Non-pigmented ciliary epithelial cell (primary cell): Measurements from ENCODE around the gene AOPEP.

Source experiments
- DNase-seq: peaks from one replicate; pipeline ENCODE4 v3.0.0-alpha.2; 2010; ENCODE audit warnings: low read depth

The AOPEP gene

GRCh38 chr9:94993160-94993820 is 266.8 kb downstream of the AOPEP start:
- DNase-seq, result no peak

DNA sequence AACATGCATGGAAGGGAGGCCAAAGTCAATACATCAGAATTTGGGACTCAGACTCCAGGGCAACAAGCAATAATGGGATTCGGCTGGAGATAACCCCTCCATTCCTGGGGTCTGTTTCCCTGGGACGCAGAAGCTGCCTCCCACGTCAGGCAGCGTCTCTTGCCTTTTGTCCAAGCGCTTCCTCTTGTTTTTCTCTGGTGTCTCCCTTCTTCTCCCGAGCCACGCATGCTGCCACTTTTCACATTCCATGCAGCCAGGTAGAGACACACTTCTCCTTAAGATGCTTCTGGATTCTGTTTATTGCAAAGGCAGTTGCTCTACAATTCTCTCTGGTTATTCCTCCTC is 267.3 kb downstream of the AOPEP start:
- DNase-seq, result no peak

- DNase-seq, result no peak
These were observed 268.7 kb downstream of the AOPEP start for GRCh38 chr9:94995048-94995693.

- DNase-seq, result no peak
These were observed 270.1 kb downstream of the AOPEP start for GRCh38 chr9:94996641-94997040.

DNA sequence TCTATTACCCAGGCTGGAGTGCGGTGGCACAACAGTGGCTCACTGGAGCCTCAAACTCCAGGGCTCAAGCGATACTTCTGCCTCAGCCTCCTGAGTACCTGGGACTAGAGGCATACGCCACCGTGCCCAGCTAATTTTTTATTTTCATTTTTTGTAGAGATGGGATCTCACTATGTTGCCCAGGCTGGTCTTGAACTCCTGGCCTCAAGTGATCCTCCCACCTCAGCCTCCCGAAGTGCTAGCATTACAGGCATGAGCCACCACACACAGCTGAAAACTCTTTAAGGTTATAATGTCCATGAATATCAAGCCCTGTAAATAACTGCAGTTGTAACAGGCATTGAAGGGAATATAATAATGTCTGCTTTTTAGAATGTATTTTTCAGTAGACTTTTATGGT is 271.2 kb downstream of the AOPEP start:
- DNase-seq, result no peak

- DNase-seq, result no peak
These were observed 273.3 kb downstream of the AOPEP start for GRCh38 chr9:94999832-95000231.

GRCh38 chr9:95000821-95001220 is 274.3 kb downstream of the AOPEP start:
- no peak for DNase-seq

DNA sequence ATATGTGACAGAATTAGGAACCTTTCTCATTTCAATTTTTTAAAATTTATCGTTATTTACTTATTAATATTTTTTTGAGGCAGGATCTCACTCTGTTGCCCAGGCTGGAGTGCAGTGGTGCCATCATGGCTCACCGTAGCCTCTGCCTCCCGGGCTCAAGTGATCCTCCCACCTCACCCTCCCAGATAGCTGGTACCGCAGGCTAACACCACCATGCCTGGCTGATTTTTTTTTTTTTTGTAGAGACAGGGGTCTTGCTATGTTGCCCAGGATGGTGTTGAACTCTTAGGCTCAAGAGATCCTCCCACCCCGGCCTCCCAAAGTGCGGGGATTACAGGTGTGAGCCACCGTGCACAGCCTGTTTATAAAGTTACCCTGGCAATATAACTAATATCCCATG is 275.2 kb downstream of the AOPEP start:
- DNase-seq, result no peak

- no peak for DNase-seq
These were observed 277.4 kb downstream of the AOPEP start for GRCh38 chr9:95003689-95004410.

- DNase-seq, result no peak
These were observed 278.1 kb downstream of the AOPEP start for GRCh38 chr9:95004411-95005277.

- DNase-seq, result no peak
These were observed 279.0 kb downstream of the AOPEP start for GRCh38 chr9:95005278-95006143.

DNA sequence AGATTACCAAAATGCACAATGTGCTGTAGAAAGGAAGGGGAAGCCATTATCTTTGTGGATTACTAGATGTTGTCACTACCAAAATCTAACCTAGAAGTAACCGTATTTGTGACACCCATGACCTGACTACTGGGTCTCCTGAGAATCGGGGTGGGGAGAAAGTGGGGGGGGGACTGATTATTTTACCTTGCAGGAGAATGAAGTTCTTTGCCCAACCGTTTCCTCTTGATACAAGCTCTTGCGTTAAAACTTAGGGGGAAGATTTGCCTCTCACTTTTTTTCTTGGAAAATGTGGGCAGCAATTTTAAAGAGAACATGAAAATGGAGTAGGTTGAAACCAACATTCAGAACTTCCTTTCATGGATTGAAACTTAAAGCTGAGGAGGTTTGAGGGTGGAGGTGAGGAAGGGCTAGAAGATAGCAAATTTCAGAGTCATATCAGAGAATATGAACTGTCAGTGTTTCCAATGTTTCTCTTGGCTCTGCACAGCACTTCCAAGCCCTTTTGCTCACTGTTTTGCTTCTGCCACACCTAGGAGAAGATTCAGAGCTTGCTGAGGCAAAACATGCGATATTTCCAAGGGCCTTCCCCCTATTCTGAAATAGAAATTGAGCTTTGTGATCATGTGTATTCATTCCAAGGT is 280.8 kb downstream of the AOPEP start:
- no peak for DNase-seq

GRCh38 chr9:95008151-95008771 is 281.8 kb downstream of the AOPEP start:
- DNase-seq, result no peak

- no peak for DNase-seq
These were observed 283.0 kb downstream of the AOPEP start for GRCh38 chr9:95009459-95009858.

GRCh38 chr9:95010431-95010838 is 283.9 kb downstream of the AOPEP start:
- DNase-seq, result no peak

GRCh38 chr9:95012035-95012708 is 285.7 kb downstream of the AOPEP start:
- DNase-seq, result no peak

- DNase-seq, result no peak
These were observed 286.4 kb downstream of the AOPEP start for GRCh38 chr9:95012902-95013301.

DNA sequence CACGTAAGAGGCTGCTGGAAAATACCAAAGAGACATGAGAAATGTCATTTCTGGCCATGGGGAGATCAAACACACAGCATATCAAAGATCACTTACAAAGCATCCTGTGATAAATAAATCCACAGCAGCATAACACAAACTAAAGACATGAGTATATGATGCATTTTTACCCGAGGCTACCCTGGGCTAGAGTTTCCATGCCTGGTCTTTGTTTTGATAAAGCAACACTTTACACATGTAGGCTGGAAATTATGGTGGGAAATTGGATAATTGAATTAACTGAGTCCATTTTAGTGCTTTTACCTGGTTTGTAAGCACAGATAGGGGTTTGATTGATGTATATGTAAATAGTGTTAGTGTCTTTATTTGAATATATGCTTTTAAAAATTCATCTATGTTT is 288.4 kb downstream of the AOPEP start:
- no peak for DNase-seq

DNA sequence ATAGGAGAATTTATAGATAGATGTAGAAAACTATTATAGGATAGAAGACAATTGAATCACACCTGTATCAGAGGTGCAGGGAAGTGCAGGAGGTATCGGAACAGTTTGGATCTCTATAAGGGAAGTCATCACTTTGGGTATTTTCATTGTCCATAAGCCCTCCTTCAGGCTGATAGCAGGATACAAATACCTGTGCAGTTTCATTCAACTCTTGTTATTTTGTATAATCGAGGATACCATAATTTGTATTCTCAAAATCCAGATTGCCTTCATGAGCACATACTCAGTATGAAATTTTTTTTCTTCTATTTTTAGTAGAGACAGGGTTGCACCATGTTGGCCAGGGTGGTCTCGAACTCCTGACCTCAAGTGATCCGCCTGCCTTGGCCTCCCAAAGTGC is 289.1 kb downstream of the AOPEP start:
- no peak for DNase-seq

DNA sequence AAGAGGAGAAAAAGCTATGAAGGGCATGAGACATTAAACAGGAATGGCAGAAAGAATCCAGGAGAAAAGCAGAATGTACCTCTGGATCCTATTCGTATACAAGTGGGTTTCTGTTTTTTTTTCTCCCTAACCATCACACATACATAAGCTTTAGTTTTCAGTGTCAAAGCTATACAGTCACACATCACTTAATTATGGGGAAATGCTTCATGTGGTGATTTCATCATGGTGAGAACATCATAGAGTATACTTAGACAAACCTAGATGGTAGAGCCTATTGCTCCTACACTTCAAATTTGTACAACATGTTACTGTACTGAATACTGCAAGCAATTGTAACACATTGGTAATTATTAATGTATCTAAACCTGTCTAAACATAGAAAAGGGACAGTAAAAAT is 290.6 kb downstream of the AOPEP start:
- DNase-seq, result no peak
